CD4-positive, alpha-beta T cell (primary cell): ENCODE measurements around the gene CLDN6. TPM values are rescaled to one million over a fixed set of nuclear protein-coding genes. Genes with fewer than 3 reads are reported as not detected.

Experiments used
- ATAC-seq: fragments of 200-7000 bp; cut with Tn5 transposase; one replicate; pipeline ENCODE4 v1.10.0; 2022; ENCODE audit warnings: mild to moderate bottlenecking; ENCODE audit not compliant: poor library complexity
- CTCF ChIA-PET: fragments of 350-600 bp; sonication (Branson Sonifier 250); formaldehyde crosslinking; loops from one replicate; lab custom pipeline; 2021; ENCODE audit warnings: antibody characterized with exemption, inconsistent platforms; lab: Charles Lee
- POLR2A ChIA-PET: fragments of 350-600 bp; sonication (Branson Sonifier 250); formaldehyde crosslinking; loops from one replicate; lab custom pipeline; 2021; ENCODE audit warnings: antibody characterized with exemption, inconsistent platforms; lab: Charles Lee
- DNase-seq, 14 experiments: peaks; one replicate each; pipeline ENCODE4 v3.0.0-alpha.2; 2013 to 2020; ENCODE audit warnings: mixed read lengths in 2 of 14
- H3K27ac ChIP-seq, 2 donors: one replicate each; pipeline versions ENCODE4 v1.5.1 to v1.7.0; 2013; ENCODE audit warnings: low read length in 2 of 2, low read depth in 1 of 2, mild to moderate bottlenecking in 1 of 2
- H3K27me3 ChIP-seq, 2 experiments: 1 replicate in 1 of 2; 2 replicates in 1 of 2; pipeline versions ENCODE4 v1.6.1 to v1.7.0; 2013; ENCODE audit warnings: low read length in 2 of 2, control low read depth in 1 of 2, mild to moderate bottlenecking in 1 of 2, moderate library complexity in 1 of 2; ENCODE audit not compliant: insufficient read depth in 2 of 2, control insufficient read depth in 1 of 2
- H3K36me3 ChIP-seq: one replicate; pipeline ENCODE4 v1.6.1; 2013; ENCODE audit warnings: low read length, control low read depth; ENCODE audit not compliant: insufficient read depth
- H3K4me1 ChIP-seq: one replicate; pipeline ENCODE4 v1.6.1; 2013; ENCODE audit warnings: low read length, control low read depth; ENCODE audit not compliant: insufficient read depth
- H3K4me3 ChIP-seq: one replicate; pipeline ENCODE4 v1.5.1; 2013; ENCODE audit warnings: mild to moderate bottlenecking, low read length, moderate library complexity
- H3K9me3 ChIP-seq, 2 experiments: 1 replicate in 1 of 2; 2 replicates in 1 of 2; pipeline versions ENCODE4 v1.6.1 to v1.7.0; 2013; ENCODE audit warnings: low read length in 2 of 2, mild to moderate bottlenecking in 2 of 2, control low read depth in 1 of 2, moderate library complexity in 1 of 2; ENCODE audit not compliant: control insufficient read depth in 1 of 2, insufficient read depth in 1 of 2
- H3K27ac Mint-ChIP-seq: one replicate; pipeline ENCODE4 v1.8.0; 2020; ENCODE audit warnings: mixed read lengths
- H3K27me3 Mint-ChIP-seq: one replicate; pipeline ENCODE4 v1.8.0; 2021; ENCODE audit warnings: mixed read lengths
- H3K36me3 Mint-ChIP-seq: one replicate; pipeline ENCODE4 v1.8.0; 2021; ENCODE audit warnings: low read depth, mixed read lengths
- H3K4me1 Mint-ChIP-seq: one replicate; pipeline ENCODE4 v1.8.0; 2021; ENCODE audit warnings: low read depth, mixed read lengths
- H3K4me3 Mint-ChIP-seq: one replicate; pipeline ENCODE4 v1.8.0; 2020; ENCODE audit warnings: mild to moderate bottlenecking, mixed read lengths
- H3K9me3 Mint-ChIP-seq: one replicate; pipeline ENCODE4 v1.8.0; 2020; ENCODE audit warnings: mixed read lengths
- intact Hi-C, 2 experiments: fragments of 100-400 bp; cut with DNase I in 1 of 2; cut with micrococcal nuclease in 1 of 2; formaldehyde crosslinking; loops; one replicate each; pipeline versions ENCODE4 v1.15.1 to v1.9.0; 2023 to 2025; cut with DNase I, micrococcal nuclease
- polyA plus RNA-seq, 2 donors: library from polyadenylated mRNA; unstranded; fragments of 120-200 nt; gene quantifications; one replicate each; pipeline ENCODE4 v1.2.1, GENCODE V29; 2013
- total RNA-seq, 174 experiments: library from RNA in 2 of 174; stranded (reverse) in 2 of 174; gene quantifications; one replicate each; pipeline ENCODE4 v1.2.3 and lab custom pipeline; 2021 to 2026
- TF ChIP-seq, protein P1 (sequence below): fragments of 200-600 bp; IDR thresholded peaks from one replicate; pipeline ENCODE4 v1.8.0; 2022; ENCODE audit warnings: antibody characterized with exemption, mild to moderate bottlenecking

CLDN6 gene, protein sequence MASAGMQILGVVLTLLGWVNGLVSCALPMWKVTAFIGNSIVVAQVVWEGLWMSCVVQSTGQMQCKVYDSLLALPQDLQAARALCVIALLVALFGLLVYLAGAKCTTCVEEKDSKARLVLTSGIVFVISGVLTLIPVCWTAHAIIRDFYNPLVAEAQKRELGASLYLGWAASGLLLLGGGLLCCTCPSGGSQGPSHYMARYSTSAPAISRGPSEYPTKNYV
- total RNA-seq: not detected
- polyA plus RNA-seq (2013, experiment 1 of 2): not detected
- 0.05 TPM for polyA plus RNA-seq (2013, experiment 2 of 2)
- total RNA-seq (lab: John Stamatoyannopoulos, UW): 0 to 0.21 (median 0) reads per million in 172 experiments

GRCh38 chr16:3017794-3018506 is at the start of gene CLDN6:
Gene CLDN6 (minus strand): TSS chr16:3018183. CDS start chr16:3016021, 2,162 bp downstream.
- ChIA-PET POLR2A (no interaction called here), CTCF (interaction anchor here (0.9 to 5.4 kb wide), 4 partner anchors 10 to 112 kb away, joined by 3 to 38 read pairs (median 6); no protein-coding TSS in a partner anchor)
- H3K27ac ChIP-seq: no peak within 1 kb of the TSS
- peaks cover 4 to 8% of the 10 kb centered on the region in 2 experiments for H3K27me3 ChIP-seq
- peaks cover 0 to 5% of the 10 kb centered on the region in 2 experiments for H3K9me3 ChIP-seq
- H3K27me3 Mint-ChIP-seq: peaks cover 10% of the 10 kb centered on the region
- H3K4me1 Mint-ChIP-seq: peaks cover 35% of the 10 kb centered on the region
- peaks cover 49% of the 10 kb centered on the region for H3K4me1 ChIP-seq
- no peak within 1 kb of the TSS for H3K4me3 ChIP-seq
- H3K36me3 ChIP-seq: no peaks in the 10 kb centered on the region
- intact Hi-C loops: no loop called here
- peak within 1 kb of the TSS; percentile 63 for H3K4me3 Mint-ChIP-seq
- TF ChIP-seq, protein P1, sequence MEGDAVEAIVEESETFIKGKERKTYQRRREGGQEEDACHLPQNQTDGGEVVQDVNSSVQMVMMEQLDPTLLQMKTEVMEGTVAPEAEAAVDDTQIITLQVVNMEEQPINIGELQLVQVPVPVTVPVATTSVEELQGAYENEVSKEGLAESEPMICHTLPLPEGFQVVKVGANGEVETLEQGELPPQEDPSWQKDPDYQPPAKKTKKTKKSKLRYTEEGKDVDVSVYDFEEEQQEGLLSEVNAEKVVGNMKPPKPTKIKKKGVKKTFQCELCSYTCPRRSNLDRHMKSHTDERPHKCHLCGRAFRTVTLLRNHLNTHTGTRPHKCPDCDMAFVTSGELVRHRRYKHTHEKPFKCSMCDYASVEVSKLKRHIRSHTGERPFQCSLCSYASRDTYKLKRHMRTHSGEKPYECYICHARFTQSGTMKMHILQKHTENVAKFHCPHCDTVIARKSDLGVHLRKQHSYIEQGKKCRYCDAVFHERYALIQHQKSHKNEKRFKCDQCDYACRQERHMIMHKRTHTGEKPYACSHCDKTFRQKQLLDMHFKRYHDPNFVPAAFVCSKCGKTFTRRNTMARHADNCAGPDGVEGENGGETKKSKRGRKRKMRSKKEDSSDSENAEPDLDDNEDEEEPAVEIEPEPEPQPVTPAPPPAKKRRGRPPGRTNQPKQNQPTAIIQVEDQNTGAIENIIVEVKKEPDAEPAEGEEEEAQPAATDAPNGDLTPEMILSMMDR: no peak
- DNase-seq (peak in 4 of 14 experiments; percentile 27 to 64 (median 56)), ATAC-seq (no peak)
- H3K27ac Mint-ChIP-seq: no peak within 1 kb of the TSS
- no peaks in the 10 kb centered on the region for H3K9me3 Mint-ChIP-seq
- H3K36me3 Mint-ChIP-seq: no peaks in the 10 kb centered on the region

GRCh38 chr16:3066440-3066748 is 48.4 kb upstream of the CLDN6 start:
- peaks cover 53% of the 10 kb centered on the region for H3K36me3 Mint-ChIP-seq

More at GRCh38 chr16:3066440-3066748, 48.4 kb upstream of the CLDN6 start:
- TF ChIP-seq, protein P1: no peak
- ATAC-seq (no peak), DNase-seq (no peak)
- Mint-ChIP-seq H3K4me1 (peaks cover 78% of the 10 kb centered on the region), H3K4me3 (peak overlapping the region; percentile 99), H3K27ac (peak overlapping the region; percentile 97), H3K27me3 (no peaks in the 10 kb centered on the region), H3K9me3 (no peaks in the 10 kb centered on the region)
- Histone ChIP-seq H3K9me3 (no peaks in the 10 kb centered on the region), H3K36me3 (peaks cover 35% of the 10 kb centered on the region), H3K27me3 (no peaks in the 10 kb centered on the region), H3K4me3 (peak overlapping the region; percentile 99), H3K4me1 (peaks cover 80% of the 10 kb centered on the region), H3K27ac (peak overlapping the region; percentile 85 to 98)
- ChIA-PET POLR2A (interaction anchor here (0.8 to 6.5 kb wide), 9 partner anchors 10 to 335 kb away, joined by 3 to 137 read pairs (median 10); partner anchors contain the start of genes MMP25, ZNF174, ZNF213 and ZSCAN10), CTCF (interaction anchor here (1.3 to 4.9 kb wide), 3 partner anchors 38 to 63 kb away, joined by 3 to 33 read pairs (median 5); no protein-coding TSS in a partner anchor)
- intact Hi-C loops: no loop called here
